GM12878 (cell line): Measurements from ENCODE around the gene SLC45A3. TPM values are rescaled to one million over a fixed set of nuclear protein-coding genes. Genes with fewer than 3 reads are reported as not detected.

Experiments used
- ATAC-seq: fragments of 200-7000 bp; cut with Tn5 transposase; 3 replicates; pipeline ENCODE4 v1.9.1; 2020; ENCODE audit warnings: mild to moderate bottlenecking, moderate library complexity
- BruUV-seq: library from RNA; stranded (reverse); fragments of 400-500 nt; replicated peaks from 2 replicates; lab custom pipeline; 2021; lab: Mats Ljungman, UMichigan
- CTCF ChIA-PET: fragments of 300-600 bp; sonication (Branson Sonifier 250); formaldehyde crosslinking; extraction: SDS; loops from one replicate; lab custom pipeline; 2021; ENCODE audit warnings: inconsistent platforms; lab: Yijun Ruan, JAX
- POLR2A ChIA-PET: fragments of 350-600 bp; formaldehyde crosslinking; extraction: SDS; loops from one replicate; lab custom pipeline; 2021; ENCODE audit warnings: inconsistent platforms; lab: Charles Lee
- RAD21 ChIA-PET: fragments of 300-600 bp; sonication (Branson Sonifier 250); formaldehyde crosslinking; loops from one replicate; lab custom pipeline; 2023; ENCODE audit warnings: antibody characterized with exemption; ENCODE audit not compliant: unreplicated experiment; lab: Charles Lee
- SMC1A ChIA-PET: fragments of 300-600 bp; sonication (Branson Sonifier 250); formaldehyde crosslinking; loops from one replicate; lab custom pipeline; 2023; ENCODE audit not compliant: unreplicated experiment, uncharacterized antibody; lab: Charles Lee
- DNase-seq: peaks from one replicate; pipeline ENCODE4 v3.0.0-alpha.2; 2011; ENCODE audit warnings: low read depth, low spot score
- FAIRE-seq: peaks from 3 replicates; lab custom pipeline; 2011; peaks lifted over from hg19 to GRCh38; lab: Jason Lieb, UNC
- H2AFZ ChIP-seq: 2 replicates; pipeline ENCODE4 v1.6.0; 2011; ENCODE audit warnings: low read depth, low read length, control low read depth; ENCODE audit not compliant: control insufficient read depth
- H3K27ac ChIP-seq: 2 replicates; pipeline ENCODE4 v1.5.1; 2011; ENCODE audit warnings: control low read depth; ENCODE audit not compliant: control insufficient read depth, insufficient read depth
- H3K27me3 ChIP-seq, 2 experiments: replicated peaks in 1 of 2; 2 replicates each; pipeline versions ENCODE4 v1.6.0 to v1.6.1; 2011; ENCODE audit warnings: low read length in 1 of 2; ENCODE audit not compliant: control insufficient read depth in 2 of 2, insufficient read depth in 2 of 2
- H3K36me3 ChIP-seq, 2 experiments: 2 replicates each; pipeline ENCODE4 v1.5.1; 2011; ENCODE audit warnings: low read length in 1 of 2; ENCODE audit not compliant: control insufficient read depth in 2 of 2, insufficient read depth in 2 of 2
- H3K4me1 ChIP-seq: 2 replicates; pipeline ENCODE4 v1.6.1; 2011; ENCODE audit warnings: mild to moderate bottlenecking, low read length, moderate library complexity, mixed read lengths; ENCODE audit not compliant: control insufficient read depth, insufficient read depth
- H3K4me2 ChIP-seq: 2 replicates; pipeline ENCODE4 v1.6.0; 2011; ENCODE audit warnings: control low read depth; ENCODE audit not compliant: control insufficient read depth, insufficient read depth
- H3K4me3 ChIP-seq: fragments of 200-600 bp; sonication (generic); 2 replicates; pipeline ENCODE4 v1.5.1; 2016
- H3K79me2 ChIP-seq: 2 replicates; pipeline ENCODE4 v1.6.0; 2011; ENCODE audit warnings: low read length; ENCODE audit not compliant: control insufficient read depth, insufficient read depth
- H3K9ac ChIP-seq: 2 replicates; pipeline ENCODE4 v1.8.0; 2011; ENCODE audit warnings: low read length, control low read depth, mixed read lengths; ENCODE audit not compliant: control insufficient read depth, insufficient read depth
- H3K9me3 ChIP-seq: replicated peaks from 3 replicates; pipeline ENCODE4 v1.5.1; 2011; ENCODE audit warnings: mild to moderate bottlenecking, low read length; ENCODE audit not compliant: control insufficient read depth, insufficient read depth
- H4K20me1 ChIP-seq: 2 replicates; pipeline ENCODE4 v1.6.0; 2011; ENCODE audit not compliant: control insufficient read depth, insufficient read depth
- BCL11A ChIP-seq: IDR thresholded peaks from 2 replicates; pipeline ENCODE4 v1.6.1; 2011; ENCODE audit warnings: low read depth, low read length
- BHLHE40 ChIP-seq, 2 experiments: fragments of 450-650 bp in 1 of 2; IDR thresholded peaks; 2 replicates each; pipeline ENCODE4 v1.6.1; 2011 to 2017; ENCODE audit warnings: low read depth in 2 of 2, borderline replicate concordance in 1 of 2, improper control_type of control experiment in 1 of 2, low read length in 1 of 2, mild to moderate bottlenecking in 1 of 2
- CREM ChIP-seq: IDR thresholded peaks from 2 replicates; pipeline ENCODE4 v1.6.1; 2014; ENCODE audit warnings: antibody characterized with exemption, low read depth
- FOXM1 ChIP-seq: IDR thresholded peaks from 2 replicates; pipeline ENCODE4 v1.6.1; 2012; ENCODE audit warnings: low read depth, mild to moderate bottlenecking, inconsistent platforms, low read length, moderate library complexity
- HDGF ChIP-seq: fragments of 450-650 bp; IDR thresholded peaks from 2 replicates; pipeline ENCODE4 v1.6.1; 2016; ENCODE audit warnings: antibody characterized with exemption
- MYB ChIP-seq: fragments of 150-350 bp; IDR thresholded peaks from 2 replicates; pipeline ENCODE4 v1.6.1; 2014; ENCODE audit warnings: mild to moderate bottlenecking, low read depth, low read length, borderline replicate concordance
- NR2C2 ChIP-seq: IDR thresholded peaks from 2 replicates; pipeline ENCODE4 v1.6.1; 2011; ENCODE audit warnings: borderline replicate concordance, low read depth; ENCODE audit not compliant: control insufficient read depth, insufficient read length
- RELA ChIP-seq: fragments of 450-650 bp; IDR thresholded peaks from 2 replicates; pipeline ENCODE4 v1.8.0; 2014; ENCODE audit warnings: borderline replicate concordance; ENCODE audit not compliant: partially characterized antibody
- SIX5 ChIP-seq: IDR thresholded peaks from 2 replicates; pipeline ENCODE4 v1.6.1; 2011; ENCODE audit warnings: mild to moderate bottlenecking, low read depth, low read length, moderate library complexity; ENCODE audit not compliant: severe bottlenecking
- SMAD1 ChIP-seq: fragments of 450-650 bp; IDR thresholded peaks from 2 replicates; pipeline ENCODE4 v1.6.1; 2018; ENCODE audit warnings: mild to moderate bottlenecking, low read depth; ENCODE audit not compliant: partially characterized antibody
- SREBF2 ChIP-seq: IDR thresholded peaks from 2 replicates; pipeline ENCODE4 v1.6.1; 2012; ENCODE audit warnings: mild to moderate bottlenecking, low read length
- YBX1 ChIP-seq: fragments of 450-650 bp; IDR thresholded peaks from 2 replicates; pipeline ENCODE4 v1.6.1; 2016; ENCODE audit warnings: antibody characterized with exemption
- WGBS: methylation state at CpG from one replicate; pipeline ENCODE4 v1.1.6; 2016; ENCODE audit warnings: low lambda C conversion rate; ENCODE audit not compliant: insufficient replicate concordance, insufficient coverage; ENCODE audit errors: missing lambda C conversion rate; 5-methylcytosine and 5-hydroxymethylcytosine counted together
- in situ Hi-C: fragments of 300-500 bp; cut with MboI; formaldehyde crosslinking; loops from 9 replicates; pipeline ENCODE4 v1.14.3; 2018; ENCODE audit warnings: mixed read lengths
- intact Hi-C: fragments of 100-400 bp; cut with micrococcal nuclease; formaldehyde crosslinking; loops from one replicate; pipeline ENCODE4 v1.14.2; 2022; ENCODE audit not compliant: unreplicated experiment
- polyA plus RNA-seq, 11 experiments: library from polyadenylated mRNA; depleted of rRNA in 4 of 11; unstranded in 6 of 11; stranded (reverse) in 5 of 11; fragments of >200 nt; fragmentation: Nextera tagmentation in 4 of 11; fragmentation: Illumina TruSeq in 1 of 11; extraction: Ambion mirVana in 4 of 11; extraction: Trizol in 1 of 11; gene quantifications; 1 replicate in 1 of 11; 2 replicates in 10 of 11; pipeline versions ENCODE4 v1.2.1 to v1.2.3, GENCODE V29; 2011 to 2016; ENCODE audit warnings: inconsistent platforms in 2 of 11, missing spikeins in 2 of 11, low read depth in 1 of 11
- total RNA-seq, 4 experiments: library from RNA; depleted of rRNA in 3 of 4; stranded (reverse); fragments of >200 nt in 3 of 4; fragmentation: Illumina TruSeq in 1 of 4; extraction: Trizol in 1 of 4; gene quantifications; 2 replicates each; pipeline versions ENCODE4 v1.2.1 to v1.2.3, GENCODE V29; 2013 to 2021
- TF ChIP-seq, protein P1 (sequence below): fragments of 450-650 bp; IDR thresholded peaks from 2 replicates; pipeline ENCODE4 v1.6.1; 2016; ENCODE audit warnings: mild to moderate bottlenecking

SLC45A3 gene
- total and polyA plus RNA-seq, 10 of the 15 experiments (the other 5 are each of a cell fraction or from before 2014, with no cell fraction given) = 0.26 to 10.3 (median 4.1) TPM

DNA sequence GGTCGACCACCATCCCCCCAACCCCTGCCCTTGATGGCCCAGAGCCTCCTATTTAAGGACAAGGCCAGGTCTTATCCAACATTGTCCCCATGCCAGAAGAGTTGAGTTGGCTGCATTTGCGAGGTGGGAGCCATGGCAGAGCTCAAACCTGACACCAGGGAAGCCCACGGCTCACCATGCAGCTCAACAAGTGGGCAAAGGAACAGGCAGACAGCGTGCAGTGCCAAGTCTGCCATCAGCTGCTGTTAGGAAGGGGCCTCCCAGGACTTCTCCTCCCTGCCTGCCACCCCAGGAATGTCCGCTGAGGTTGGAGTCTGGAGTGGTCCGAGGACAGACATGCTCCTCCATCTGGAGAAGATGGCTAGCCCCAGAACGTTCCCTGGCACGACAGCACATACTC, 19.9 kb downstream of the SLC45A3 start:
- no peaks in the 10 kb centered on the region for H4K20me1 ChIP-seq
- no peak overlapping the region for H3K27ac ChIP-seq
- H3K36me3 ChIP-seq = 0 out of 4 replicates have a peak, but pooled peaks cover 0 to 2% of the 10 kb centered on the region in 2 experiments
- BruUV-seq = no TSS peak
- no peak overlapping the region for H3K4me3 ChIP-seq
- no peaks in the 10 kb centered on the region for H3K9me3 ChIP-seq
- in situ Hi-C loops = loop anchor here (5.0 kb wide), 1 partner anchor 47 kb away; no protein-coding TSS in a partner anchor
- H2AFZ ChIP-seq = no peak overlapping the region
- TF ChIP-seq CREM (no peak), RELA (no peak), NR2C2 (no peak), HDGF (no peak), BHLHE40 (IDR thresholded peaks at IDR 0.05; ENCODE audit: borderline replicate concordance in 1 of 2, low read depth in 2 of 2, low read length in 1 of 2) (no peak), SMAD1 (no peak), MYB (no peak), FOXM1 (no peak), SIX5 (no peak), BCL11A (no peak), YBX1 (no peak), SREBF2 (no peak)
- TF ChIP-seq, protein P1, sequence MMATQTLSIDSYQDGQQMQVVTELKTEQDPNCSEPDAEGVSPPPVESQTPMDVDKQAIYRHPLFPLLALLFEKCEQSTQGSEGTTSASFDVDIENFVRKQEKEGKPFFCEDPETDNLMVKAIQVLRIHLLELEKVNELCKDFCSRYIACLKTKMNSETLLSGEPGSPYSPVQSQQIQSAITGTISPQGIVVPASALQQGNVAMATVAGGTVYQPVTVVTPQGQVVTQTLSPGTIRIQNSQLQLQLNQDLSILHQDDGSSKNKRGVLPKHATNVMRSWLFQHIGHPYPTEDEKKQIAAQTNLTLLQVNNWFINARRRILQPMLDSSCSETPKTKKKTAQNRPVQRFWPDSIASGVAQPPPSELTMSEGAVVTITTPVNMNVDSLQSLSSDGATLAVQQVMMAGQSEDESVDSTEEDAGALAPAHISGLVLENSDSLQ = no peak
- CTCF ChIA-PET = interaction anchor here (1.4 to 31.9 kb wide), 18 partner anchors 10 to 317 kb away, joined by 3 to 1339 read pairs (median 63); partner anchors contain the start of genes ELK4, RAB29 and SLC45A3
- POLR2A ChIA-PET = interaction anchor here (0.8 to 3.8 kb wide), 5 partner anchors 8 to 317 kb away, joined by 3 to 34 read pairs (median 6); no protein-coding TSS in a partner anchor
- H3K4me1 ChIP-seq = peaks cover 11% of the 10 kb centered on the region
- ATAC-seq = no peak
- no peak for DNase-seq
- H3K4me2 ChIP-seq = no peak overlapping the region
- RAD21 ChIA-PET = interaction anchor here (0.9 to 8.6 kb wide), 22 partner anchors 8 to 317 kb away, joined by 3 to 538 read pairs (median 16); partner anchors contain the start of genes ELK4 and RAB29
- H3K9ac ChIP-seq = no peak overlapping the region
- intact Hi-C loops = no loop called here
- no peak for FAIRE-seq
- H3K79me2 ChIP-seq = no peaks in the 10 kb centered on the region
- H3K27me3 ChIP-seq = no peaks in the 10 kb centered on the region
- WGBS = 67% methylated on average over 8 of the region's 8 CpGs
- SMC1A ChIA-PET = interaction anchor here (0.6 to 26.7 kb wide), 28 partner anchors 7 to 318 kb away, joined by 3 to 1008 read pairs (median 23); partner anchors contain the start of genes ELK4, NUCKS1, RAB29 and SLC45A3
